HG03521 (cell line): ENCODE results near the gene PIP5K1B.
"Not testable (repeated sequence)": the region's sequence is repeated elsewhere in the genome, so short reads cannot be mapped to it uniquely, and the experiment has no call there.

Experiments
- ATAC-seq: cut with Tn5 transposase; IDR thresholded peaks from one replicate; pipeline ENCODE4 v1.9.1; 2021; ENCODE audit warnings: mild to moderate bottlenecking, moderate library complexity; ENCODE audit not compliant: unreplicated experiment

Gene PIP5K1B

DNA sequence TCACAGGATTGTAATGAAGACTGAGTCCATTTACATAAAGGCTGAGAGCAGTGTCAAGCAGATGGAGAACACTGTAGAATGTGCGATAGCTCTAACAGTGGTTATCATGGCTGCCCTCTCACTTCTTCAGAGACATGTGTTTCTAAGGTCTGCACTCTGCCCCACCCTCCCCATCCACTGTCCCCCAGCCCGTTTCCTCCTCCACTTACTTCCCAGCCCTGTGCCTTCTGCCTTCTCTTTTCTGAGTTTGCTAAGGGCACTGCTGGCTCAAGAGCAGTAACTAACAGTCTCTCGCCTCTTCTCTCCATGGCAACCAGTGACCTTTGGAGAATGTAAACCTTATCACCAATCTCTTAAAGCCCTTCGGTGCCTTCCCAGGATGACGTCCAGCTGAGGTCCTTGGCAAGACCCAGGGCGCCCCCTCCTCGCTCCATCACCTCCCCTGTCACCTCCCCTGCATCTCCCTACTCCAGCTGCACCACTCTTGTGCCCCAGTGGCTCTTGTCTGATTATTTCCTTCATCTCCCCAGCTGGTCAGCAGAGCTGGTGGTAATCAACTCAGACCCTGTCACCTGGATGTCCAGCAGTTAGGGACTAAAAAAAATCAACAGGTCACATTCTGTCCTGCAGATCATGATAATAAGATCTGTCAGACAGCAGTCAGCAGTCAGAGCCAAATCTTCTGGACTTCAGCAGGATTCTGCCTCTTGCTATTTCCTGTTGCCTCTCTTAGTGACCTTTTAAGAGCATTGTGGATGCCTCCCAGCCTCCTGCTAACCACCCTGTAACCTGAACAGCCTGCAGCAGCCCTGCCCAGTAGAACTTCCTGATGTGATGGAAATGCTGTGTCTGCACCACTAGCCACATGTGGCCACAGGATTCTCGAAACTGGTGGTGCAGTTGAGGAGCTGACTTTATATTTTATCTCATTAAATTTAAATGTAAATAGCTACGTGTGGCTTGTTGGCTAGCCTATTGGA, 339.5 kb downstream of the PIP5K1B start:
- ATAC-seq, result no peak

GRCh38 chr9:69045821-69046220, 340.8 kb downstream of the PIP5K1B start:
- ATAC-seq, result no peak

DNA sequence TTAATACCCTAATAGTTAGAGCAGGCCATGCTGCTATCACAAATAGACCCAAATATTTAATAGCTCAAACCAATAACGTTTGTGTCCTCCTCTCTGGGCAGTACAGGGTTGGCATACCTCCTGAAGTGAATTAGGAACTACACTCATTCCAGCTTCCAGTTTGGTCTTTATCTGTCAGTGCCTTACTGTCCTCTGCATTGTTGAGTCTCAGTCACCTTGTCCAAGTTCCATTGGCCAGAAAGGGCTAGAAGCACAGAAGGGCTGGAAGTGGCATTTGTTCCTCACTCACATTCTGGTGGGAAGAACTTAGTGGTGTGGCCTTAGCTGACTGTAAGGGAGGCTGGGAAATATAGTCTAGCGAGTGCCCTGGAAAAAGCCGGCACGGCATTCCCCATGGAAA, 341.7 kb downstream of the PIP5K1B start:
- ATAC-seq, result no peak

- ATAC-seq, result no peak
These were observed 342.3 kb downstream of the PIP5K1B start for GRCh38 chr9:69047371-69047770.

- no peak for ATAC-seq
These were observed 344.1 kb downstream of the PIP5K1B start for GRCh38 chr9:69049094-69049493.

DNA sequence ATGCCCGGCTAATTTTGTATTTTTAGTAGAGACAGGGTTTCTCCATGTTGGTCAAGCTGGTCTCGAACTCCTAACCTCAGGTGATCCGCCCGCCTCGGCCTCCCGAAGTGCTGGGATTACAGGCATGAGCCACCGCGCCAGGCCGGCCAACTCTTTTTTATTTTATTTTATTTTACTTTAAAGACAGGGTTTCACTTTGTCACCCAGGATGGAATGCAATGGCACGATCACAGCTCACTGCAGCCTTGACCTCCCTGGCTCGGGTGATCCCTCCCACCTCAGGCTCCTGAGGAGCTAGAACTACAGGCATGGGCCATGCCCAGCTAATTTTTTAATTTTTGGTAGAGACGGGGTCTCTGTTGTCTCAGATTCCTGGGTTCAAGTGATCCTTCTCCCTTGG, 345.9 kb downstream of the PIP5K1B start:
- ATAC-seq, result not testable (repeated sequence)

DNA sequence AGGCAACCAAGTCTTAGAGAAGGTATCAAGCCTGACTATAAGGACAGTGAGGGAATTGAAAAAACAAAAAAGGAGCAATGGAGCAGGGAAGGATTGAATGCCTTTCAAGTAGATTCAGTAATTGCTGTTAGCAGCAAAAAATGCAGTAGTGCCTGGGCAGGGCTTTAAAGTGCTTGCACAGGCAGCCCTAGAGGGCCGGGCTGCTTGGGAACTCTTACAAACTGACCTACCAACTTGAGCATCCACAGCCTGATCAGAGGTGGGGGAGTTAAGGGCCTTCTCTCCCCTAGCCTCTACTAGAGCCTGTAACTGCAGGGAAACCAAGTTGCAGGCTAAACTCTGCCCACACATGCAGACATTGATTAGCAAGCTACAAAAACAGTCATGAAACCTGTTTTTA, 349.9 kb downstream of the PIP5K1B start:
- no peak for ATAC-seq

DNA sequence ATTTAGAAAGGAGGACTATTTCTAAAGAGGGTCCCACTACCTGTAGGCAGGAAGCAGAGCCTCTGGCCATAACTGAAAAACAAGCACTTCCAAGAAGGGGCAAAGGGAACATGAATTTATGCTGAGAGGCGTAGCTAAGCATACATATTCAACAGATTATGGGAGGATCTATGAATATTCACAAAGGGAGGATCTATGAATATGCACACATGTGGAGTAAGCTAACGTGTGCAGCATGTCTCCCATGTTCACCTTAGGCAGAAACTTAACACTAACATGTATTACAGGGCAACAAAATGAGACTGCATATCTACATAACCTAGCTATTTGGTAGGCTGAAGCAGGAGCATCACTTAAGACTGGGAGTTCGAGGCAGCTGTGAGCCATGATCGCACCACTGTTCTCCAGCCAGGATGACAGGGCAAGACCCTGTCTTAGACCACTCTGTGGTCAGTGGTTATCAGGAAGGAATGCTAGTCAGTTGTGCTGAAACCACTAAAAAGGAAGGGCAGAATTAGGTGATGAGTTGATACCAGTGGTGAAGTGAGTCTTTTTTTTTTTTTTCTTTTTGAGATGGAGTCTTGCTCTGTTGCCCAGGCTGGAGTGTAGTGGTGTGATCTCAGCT, 351.3 kb downstream of the PIP5K1B start:
- ATAC-seq, result no peak

DNA sequence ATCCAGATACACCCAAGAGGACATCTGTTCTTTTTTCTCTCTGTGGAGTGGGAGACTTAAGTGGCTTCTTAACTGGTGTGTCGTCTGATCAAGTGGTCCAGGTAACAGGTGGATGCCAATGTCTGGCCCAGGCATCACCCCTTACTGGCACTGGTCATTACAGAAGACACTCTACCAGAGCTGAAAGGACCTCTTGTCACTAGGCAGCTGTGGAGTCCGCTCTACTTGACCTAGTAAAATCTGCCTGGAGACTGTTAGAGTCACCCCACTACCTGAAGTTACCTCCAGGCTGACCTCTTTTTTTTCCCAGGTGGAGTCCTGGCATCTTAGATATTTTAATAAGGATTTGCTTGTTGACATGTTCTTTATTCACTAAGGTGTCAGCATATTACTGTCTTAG, 353.1 kb downstream of the PIP5K1B start:
- no peak for ATAC-seq
